ENCODE measurements around the gene PGLYRP3.

DNA sequence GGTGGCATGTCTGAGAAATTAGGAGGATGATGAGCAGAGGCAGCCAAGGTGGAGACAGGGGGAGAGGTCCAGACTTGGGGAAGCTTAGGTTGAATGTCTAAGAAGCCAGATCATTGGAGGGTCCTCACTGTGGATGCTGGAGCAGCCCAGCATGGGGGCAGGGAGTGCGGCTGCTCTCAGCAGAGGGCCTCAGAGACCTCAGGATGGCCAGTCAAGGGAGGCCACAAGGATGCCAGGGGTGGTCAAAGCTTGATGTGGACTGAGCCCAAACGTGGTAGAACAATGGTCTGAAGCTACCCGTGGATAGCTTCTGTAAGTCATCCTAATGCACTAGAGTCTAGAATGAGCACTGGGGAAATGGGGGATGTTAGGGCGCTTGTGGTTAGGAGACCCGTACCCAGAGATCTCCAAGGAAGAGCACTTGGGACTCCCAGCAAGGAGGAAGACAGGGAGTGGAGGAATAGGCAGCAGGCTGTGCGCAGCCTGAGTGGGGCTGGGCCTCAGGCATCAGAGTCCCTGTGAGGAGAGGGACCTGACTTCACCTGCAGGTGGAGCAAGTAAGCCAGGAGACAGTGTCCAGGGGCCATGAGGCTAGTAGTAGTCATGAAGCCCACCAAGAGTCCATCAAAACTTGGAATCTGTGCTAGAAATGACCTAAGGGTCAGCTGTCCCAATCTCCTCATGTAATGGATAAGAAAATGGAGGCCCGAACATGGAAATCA, 40.6 kb upstream of the PGLYRP3 start:
- TF ChIP-seq, protein P1, sequence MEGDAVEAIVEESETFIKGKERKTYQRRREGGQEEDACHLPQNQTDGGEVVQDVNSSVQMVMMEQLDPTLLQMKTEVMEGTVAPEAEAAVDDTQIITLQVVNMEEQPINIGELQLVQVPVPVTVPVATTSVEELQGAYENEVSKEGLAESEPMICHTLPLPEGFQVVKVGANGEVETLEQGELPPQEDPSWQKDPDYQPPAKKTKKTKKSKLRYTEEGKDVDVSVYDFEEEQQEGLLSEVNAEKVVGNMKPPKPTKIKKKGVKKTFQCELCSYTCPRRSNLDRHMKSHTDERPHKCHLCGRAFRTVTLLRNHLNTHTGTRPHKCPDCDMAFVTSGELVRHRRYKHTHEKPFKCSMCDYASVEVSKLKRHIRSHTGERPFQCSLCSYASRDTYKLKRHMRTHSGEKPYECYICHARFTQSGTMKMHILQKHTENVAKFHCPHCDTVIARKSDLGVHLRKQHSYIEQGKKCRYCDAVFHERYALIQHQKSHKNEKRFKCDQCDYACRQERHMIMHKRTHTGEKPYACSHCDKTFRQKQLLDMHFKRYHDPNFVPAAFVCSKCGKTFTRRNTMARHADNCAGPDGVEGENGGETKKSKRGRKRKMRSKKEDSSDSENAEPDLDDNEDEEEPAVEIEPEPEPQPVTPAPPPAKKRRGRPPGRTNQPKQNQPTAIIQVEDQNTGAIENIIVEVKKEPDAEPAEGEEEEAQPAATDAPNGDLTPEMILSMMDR (IDR thresholded peaks at IDR 0.05): no peak
- TF ChIP-seq POLR2A (IDR thresholded peaks at IDR 0.05): no peak
